Pons (tissue), 1 donor: ENCODE data around the gene SYDE1.

Experiments
- DNase-seq: peaks from one replicate; pipeline ENCODE4 v3.0.0-alpha.2; 2016; ENCODE audit warnings: low spot score

The SYDE1 gene

GRCh38 chr19:15124572-15125231 is 17.5 kb downstream of the SYDE1 start:
- DNase-seq: peak; percentile 11

- DNase-seq: peak; percentile 97
These were observed 18.2 kb downstream of the SYDE1 start for GRCh38 chr19:15125232-15126067.

GRCh38 chr19:15126131-15126910 is 19.1 kb downstream of the SYDE1 start:
- DNase-seq: peak; percentile 41

- no peak for DNase-seq
These were observed 21.1 kb downstream of the SYDE1 start for GRCh38 chr19:15128162-15128770.

GRCh38 chr19:15129856-15130585 is 22.8 kb downstream of the SYDE1 start:
- DNase-seq: no peak

GRCh38 chr19:15136234-15136954 is 29.2 kb downstream of the SYDE1 start:
- DNase-seq: no peak

GRCh38 chr19:15137777-15138176 is 30.6 kb downstream of the SYDE1 start:
- no peak for DNase-seq

- no peak for DNase-seq
These were observed 31.2 kb downstream of the SYDE1 start for GRCh38 chr19:15138427-15138826.

GRCh38 chr19:15141143-15141542 is 33.9 kb downstream of the SYDE1 start:
- DNase-seq: no peak

GRCh38 chr19:15142313-15142712 is 35.1 kb downstream of the SYDE1 start:
- no peak for DNase-seq

- no peak for DNase-seq
These were observed 36.9 kb downstream of the SYDE1 start for GRCh38 chr19:15144046-15144646.

- DNase-seq: no peak
These were observed 39.9 kb downstream of the SYDE1 start for GRCh38 chr19:15147090-15147489.

GRCh38 chr19:15149737-15150136 is 42.5 kb downstream of the SYDE1 start:
- no peak for DNase-seq

GRCh38 chr19:15154002-15154612 is 46.9 kb downstream of the SYDE1 start:
- DNase-seq: no peak

GRCh38 chr19:15155296-15155695 is 48.1 kb downstream of the SYDE1 start:
- DNase-seq: no peak

GRCh38 chr19:15156391-15156790 is 49.2 kb downstream of the SYDE1 start:
- no peak for DNase-seq

GRCh38 chr19:15159251-15159650 is 52.0 kb downstream of the SYDE1 start:
- no peak for DNase-seq

GRCh38 chr19:15161028-15161984 is 54.1 kb downstream of the SYDE1 start:
- DNase-seq: no peak
